MM.1S (cell line): Measurements from ENCODE around the gene TTLL5.

Experiments used
- DNase-seq: peaks from one replicate; pipeline ENCODE4 v3.0.0-alpha.2; 2015
- H2AFZ ChIP-seq: fragments of 300-600 bp; sonication (generic); 2 replicates; pipeline ENCODE4 v1.6.0; 2016; ENCODE audit warnings: antibody characterized with exemption, low read length
- H3F3A ChIP-seq: fragments of 300-600 bp; sonication (generic); 2 replicates; pipeline ENCODE4 v1.6.1; 2016; ENCODE audit warnings: mild to moderate bottlenecking, antibody characterized with exemption, low read length, moderate library complexity, mixed read lengths; ENCODE audit not compliant: insufficient read depth
- H3K27ac ChIP-seq: fragments of 300-600 bp; sonication (generic); 2 replicates; pipeline ENCODE4 v1.5.1; 2016; ENCODE audit warnings: mild to moderate bottlenecking, low read length
- H3K27me3 ChIP-seq: fragments of 300-600 bp; sonication (generic); replicated peaks from 2 replicates; pipeline ENCODE4 v1.6.0; 2016; ENCODE audit warnings: low read length; ENCODE audit not compliant: insufficient read depth
- H3K36me3 ChIP-seq: fragments of 300-600 bp; sonication (generic); replicated peaks from 2 replicates; pipeline ENCODE4 v1.6.1; 2016; ENCODE audit warnings: mild to moderate bottlenecking, low read length, mixed read lengths; ENCODE audit not compliant: insufficient read depth
- H3K4me1 ChIP-seq: fragments of 300-600 bp; sonication (generic); 2 replicates; pipeline ENCODE4 v1.6.1; 2016; ENCODE audit warnings: low read length, mixed read lengths
- H3K4me2 ChIP-seq: fragments of 300-600 bp; sonication (generic); 2 replicates; pipeline ENCODE4 v1.6.0; 2016; ENCODE audit warnings: low read depth, low read length
- H3K4me3 ChIP-seq: fragments of 300-600 bp; sonication (generic); 2 replicates; pipeline ENCODE4 v1.5.1; 2016; ENCODE audit warnings: low read length, mixed read lengths
- H3K79me2 ChIP-seq: fragments of 300-600 bp; sonication (generic); 2 replicates; pipeline ENCODE4 v1.6.1; 2016; ENCODE audit warnings: mixed run types, low read length, mixed read lengths
- H3K9ac ChIP-seq: fragments of 300-600 bp; sonication (generic); 2 replicates; pipeline ENCODE4 v1.6.1; 2016; ENCODE audit warnings: low read length, mixed read lengths
- H3K9me2 ChIP-seq: fragments of 300-600 bp; sonication (generic); replicated peaks from 2 replicates; pipeline ENCODE4 v1.6.1; 2016; ENCODE audit warnings: mild to moderate bottlenecking, low read length, mixed read lengths; ENCODE audit not compliant: insufficient read depth
- H3K9me3 ChIP-seq: fragments of 300-600 bp; sonication (generic); replicated peaks from 2 replicates; pipeline ENCODE4 v1.6.1; 2016; ENCODE audit warnings: mild to moderate bottlenecking, low read length, mixed read lengths; ENCODE audit not compliant: insufficient read depth
- H4K20me1 ChIP-seq: fragments of 300-600 bp; sonication (generic); 2 replicates; pipeline ENCODE4 v1.6.1; 2016; ENCODE audit warnings: mild to moderate bottlenecking, low read length, moderate library complexity, mixed read lengths; ENCODE audit not compliant: insufficient read depth
- CTCF ChIP-seq: fragments of 300-600 bp; sonication (generic); IDR thresholded peaks from 2 replicates; pipeline ENCODE4 v1.5.1; 2016; ENCODE audit warnings: antibody characterized with exemption, low read length, mixed read lengths
- EZH2 ChIP-seq: fragments of 300-600 bp; sonication (generic); optimal IDR thresholded peaks from 2 replicates; pipeline ENCODE3; 2017; ENCODE audit warnings: low read depth, mild to moderate bottlenecking, antibody characterized with exemption, low read length, mixed read lengths
- EZH2phosphoT487 ChIP-seq: fragments of 300-600 bp; sonication (generic); IDR thresholded peaks from 2 replicates; pipeline ENCODE4 v1.6.1; 2018; ENCODE audit warnings: antibody characterized with exemption, low read length

The TTLL5 gene

GRCh38 chr14:75811872-75812499 is 150.9 kb downstream of the TTLL5 start:
- H4K20me1 ChIP-seq = no peaks in the 10 kb centered on the region
- no peak overlapping the region for H2AFZ ChIP-seq
- H3K9me2 ChIP-seq = no peaks in the 10 kb centered on the region
- no peak overlapping the region for H3K9ac ChIP-seq
- no peak for DNase-seq
- no peaks in the 10 kb centered on the region for H3K27me3 ChIP-seq
- H3K4me3 ChIP-seq = no peak overlapping the region
- no peaks in the 10 kb centered on the region for H3K9me3 ChIP-seq
- TF ChIP-seq EZH2phosphoT487 = no peak
- no peak for TF ChIP-seq EZH2
- TF ChIP-seq CTCF = no peak
- H3F3A ChIP-seq = no peaks in the 10 kb centered on the region
- no peak overlapping the region for H3K27ac ChIP-seq
- no peak overlapping the region for H3K4me2 ChIP-seq
- no peaks in the 10 kb centered on the region for H3K36me3 ChIP-seq
- no peaks in the 10 kb centered on the region for H3K79me2 ChIP-seq
- no peaks in the 10 kb centered on the region for H3K4me1 ChIP-seq

GRCh38 chr14:75812622-75813021 is 151.6 kb downstream of the TTLL5 start:
- no peaks in the 10 kb centered on the region for H3K4me1 ChIP-seq
- H4K20me1 ChIP-seq = no peaks in the 10 kb centered on the region
- H3F3A ChIP-seq = no peaks in the 10 kb centered on the region
- TF ChIP-seq EZH2 (no peak), EZH2phosphoT487 (no peak), CTCF (no peak)
- H3K9ac ChIP-seq = no peak overlapping the region
- no peak overlapping the region for H3K4me2 ChIP-seq
- no peaks in the 10 kb centered on the region for H3K9me3 ChIP-seq
- H3K36me3 ChIP-seq = no peaks in the 10 kb centered on the region
- no peak overlapping the region for H3K27ac ChIP-seq
- no peak overlapping the region for H2AFZ ChIP-seq
- no peaks in the 10 kb centered on the region for H3K9me2 ChIP-seq
- no peak overlapping the region for H3K4me3 ChIP-seq
- DNase-seq = no peak
- no peaks in the 10 kb centered on the region for H3K27me3 ChIP-seq
- H3K79me2 ChIP-seq = no peaks in the 10 kb centered on the region

- Histone ChIP-seq H4K20me1 (no peaks in the 10 kb centered on the region), H3K4me3 (no peak overlapping the region), H3K79me2 (no peaks in the 10 kb centered on the region), H3K36me3 (no peaks in the 10 kb centered on the region), H3K27ac (no peak overlapping the region), H2AFZ (no peak overlapping the region), H3K27me3 (no peaks in the 10 kb centered on the region), H3K4me2 (no peak overlapping the region), H3K9me2 (no peaks in the 10 kb centered on the region), H3K4me1 (0 out of 2 replicates have a peak, but pooled peaks cover 6% of the 10 kb centered on the region), H3K9ac (no peak overlapping the region), H3K9me3 (no peaks in the 10 kb centered on the region), H3F3A (no peaks in the 10 kb centered on the region)
- no peak for DNase-seq
- no peak for TF ChIP-seq EZH2phosphoT487
- no peak for TF ChIP-seq CTCF
- no peak for TF ChIP-seq EZH2
Measured at GRCh38 chr14:75820761-75821160, 159.7 kb downstream of the TTLL5 start.
